ENCODE data around the gene RAB3IL1. TPM values are rescaled to one million over a fixed set of nuclear protein-coding genes. Genes with fewer than 3 reads are reported as not detected.

Gene RAB3IL1
- total and polyA plus RNA-seq, 2 experiments from 2014 or later: 8.3 to 11.6 TPM

- TF ChIP-seq, protein P1, sequence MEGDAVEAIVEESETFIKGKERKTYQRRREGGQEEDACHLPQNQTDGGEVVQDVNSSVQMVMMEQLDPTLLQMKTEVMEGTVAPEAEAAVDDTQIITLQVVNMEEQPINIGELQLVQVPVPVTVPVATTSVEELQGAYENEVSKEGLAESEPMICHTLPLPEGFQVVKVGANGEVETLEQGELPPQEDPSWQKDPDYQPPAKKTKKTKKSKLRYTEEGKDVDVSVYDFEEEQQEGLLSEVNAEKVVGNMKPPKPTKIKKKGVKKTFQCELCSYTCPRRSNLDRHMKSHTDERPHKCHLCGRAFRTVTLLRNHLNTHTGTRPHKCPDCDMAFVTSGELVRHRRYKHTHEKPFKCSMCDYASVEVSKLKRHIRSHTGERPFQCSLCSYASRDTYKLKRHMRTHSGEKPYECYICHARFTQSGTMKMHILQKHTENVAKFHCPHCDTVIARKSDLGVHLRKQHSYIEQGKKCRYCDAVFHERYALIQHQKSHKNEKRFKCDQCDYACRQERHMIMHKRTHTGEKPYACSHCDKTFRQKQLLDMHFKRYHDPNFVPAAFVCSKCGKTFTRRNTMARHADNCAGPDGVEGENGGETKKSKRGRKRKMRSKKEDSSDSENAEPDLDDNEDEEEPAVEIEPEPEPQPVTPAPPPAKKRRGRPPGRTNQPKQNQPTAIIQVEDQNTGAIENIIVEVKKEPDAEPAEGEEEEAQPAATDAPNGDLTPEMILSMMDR (IDR thresholded peaks at IDR 0.05; ENCODE audit: low read depth, low read length): peak; percentile 92
- Histone ChIP-seq H3K9me3 (ENCODE audit: low read depth) (no peaks in the 10 kb centered on the region), H3K4me3 (no peak overlapping the region), H3K27ac (no peak overlapping the region), H3K36me3 (no peaks in the 10 kb centered on the region), H3K27me3 (no peaks in the 10 kb centered on the region), H3K4me1 (ENCODE audit: low read depth) (no peaks in the 10 kb centered on the region)
- DNase-seq (ENCODE audit: low read depth in 1 of 2, low spot score in 1 of 2): peak; percentile 79 to 84
Measured at GRCh38 chr11:61897387-61898246, 19.7 kb downstream of the RAB3IL1 start.

DNA sequence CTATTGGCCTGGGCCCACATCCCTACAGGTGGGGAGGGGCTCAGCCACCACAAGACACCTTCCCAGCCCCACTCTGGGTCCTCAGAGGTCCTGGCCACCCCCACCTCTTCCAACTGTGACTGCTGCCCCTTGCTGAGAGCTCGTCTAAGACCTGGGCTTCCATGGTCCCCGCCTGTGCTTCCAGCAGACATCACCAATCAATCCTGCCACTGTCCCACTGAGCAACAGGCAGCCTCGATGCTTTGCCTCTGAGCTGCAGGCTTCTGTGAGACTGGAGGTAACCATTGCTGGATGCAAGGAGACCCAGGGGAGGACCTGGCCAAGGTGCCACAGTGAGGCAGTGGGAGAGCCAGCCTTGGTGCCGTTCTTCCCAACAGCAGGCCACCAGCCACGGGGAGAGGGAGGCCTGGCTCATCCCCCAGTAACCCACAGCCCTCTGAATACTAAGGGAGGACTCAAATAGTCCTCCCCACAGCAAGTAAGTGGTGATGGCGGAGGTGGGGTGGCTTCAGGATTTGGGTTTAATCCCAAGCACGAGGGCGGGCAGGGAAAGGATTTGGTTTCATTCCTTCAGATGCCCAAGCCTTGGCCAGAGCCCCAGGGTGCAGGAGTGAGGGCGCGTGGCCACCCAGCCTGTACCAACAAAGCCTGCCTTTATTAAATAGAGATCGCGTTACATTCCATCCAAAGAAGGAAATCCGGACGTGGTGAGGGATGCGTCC is 20.5 kb downstream of the RAB3IL1 start:
- no peak for DNase-seq (ENCODE audit: low read depth in 1 of 2, low spot score in 1 of 2)
- no peaks in the 10 kb centered on the region for H3K36me3 ChIP-seq
- TF ChIP-seq, protein P1 (IDR thresholded peaks at IDR 0.05; ENCODE audit: low read depth, low read length): no peak
- H3K4me1 ChIP-seq (ENCODE audit: low read depth): no peaks in the 10 kb centered on the region
- no peak overlapping the region for H3K27ac ChIP-seq
- H3K27me3 ChIP-seq: no peaks in the 10 kb centered on the region
- H3K9me3 ChIP-seq (ENCODE audit: low read depth): no peaks in the 10 kb centered on the region
- H3K4me3 ChIP-seq: no peak overlapping the region

- Histone ChIP-seq H3K27ac (no peak overlapping the region), H3K4me1 (ENCODE audit: low read depth) (no peaks in the 10 kb centered on the region), H3K27me3 (no peaks in the 10 kb centered on the region), H3K36me3 (no peaks in the 10 kb centered on the region), H3K9me3 (ENCODE audit: low read depth) (no peaks in the 10 kb centered on the region), H3K4me3 (no peak overlapping the region)
- TF ChIP-seq, protein P1 (IDR thresholded peaks at IDR 0.05; ENCODE audit: low read depth, low read length): no peak
- no peak for DNase-seq (ENCODE audit: low read depth in 1 of 2, low spot score in 1 of 2)
Measured at GRCh38 chr11:61895718-61896059, 21.7 kb downstream of the RAB3IL1 start.

- no peaks in the 10 kb centered on the region for H3K27me3 ChIP-seq
- no peak for DNase-seq (ENCODE audit: low read depth in 1 of 2, low spot score in 1 of 2)
- no peaks in the 10 kb centered on the region for H3K36me3 ChIP-seq
- no peak overlapping the region for H3K4me3 ChIP-seq
- no peaks in the 10 kb centered on the region for H3K9me3 ChIP-seq (ENCODE audit: low read depth)
- H3K27ac ChIP-seq: no peak overlapping the region
- TF ChIP-seq, protein P1 (IDR thresholded peaks at IDR 0.05; ENCODE audit: low read depth, low read length): no peak
- no peaks in the 10 kb centered on the region for H3K4me1 ChIP-seq (ENCODE audit: low read depth)
Measured at GRCh38 chr11:61895046-61895717, 22.2 kb downstream of the RAB3IL1 start.

- TF ChIP-seq, protein P1 (IDR thresholded peaks at IDR 0.05; ENCODE audit: low read depth, low read length): no peak
- Histone ChIP-seq H3K9me3 (ENCODE audit: low read depth) (no peaks in the 10 kb centered on the region), H3K36me3 (no peaks in the 10 kb centered on the region), H3K4me1 (ENCODE audit: low read depth) (no peaks in the 10 kb centered on the region), H3K27me3 (no peaks in the 10 kb centered on the region), H3K27ac (no peak overlapping the region), H3K4me3 (no peak overlapping the region)
- peak in 1 of 2 donors; percentile 93 for DNase-seq (ENCODE audit: low read depth in 1 of 2, low spot score in 1 of 2)
Measured at GRCh38 chr11:61893981-61894380, 23.4 kb downstream of the RAB3IL1 start.
